A549 treated with dexamethasone at 1 μM for 4 hours (cell line): ENCODE results near the gene DUSP8. TPM values are rescaled to one million over a fixed set of nuclear protein-coding genes. Genes with fewer than 3 reads are reported as not detected.

Experiments used
- total RNA-seq: library from RNA; stranded (reverse); fragments of 200-300 nt; extraction: Qiagen RNA extraction; gene quantifications from 5 replicates; pipeline ENCODE4 v1.2.3, GENCODE V29; 2022

The DUSP8 gene
- total RNA-seq: 0.78 to 1.8 TPM (median 1.3 TPM) in 5 replicates

GRCh38 chr11:1572197-1573076 is at the start of gene DUSP8:
TSS of gene DUSP8 (minus strand) at chr11:1572271. CDS start at chr11:1565826, 6,445 bp downstream.

GRCh38 chr11:1608363-1608762 is 36.3 kb upstream of the DUSP8 start, which contains the start of gene KRTAP5-3:
TSS of gene KRTAP5-3 (minus strand) at chr11:1608463. CDS start at chr11:1608385, 78 bp downstream.

GRCh38 chr11:1597994-1598380 is 25.9 kb upstream of the DUSP8 start, which contains the start of gene KRTAP5-2:
TSS of gene KRTAP5-2 (minus strand) at chr11:1598294. CDS start at chr11:1598250, 44 bp downstream.

GRCh38 chr11:1584661-1585370 is 12.7 kb upstream of the DUSP8 start, which contains the start of gene KRTAP5-1:
TSS of gene KRTAP5-1 (minus strand) at chr11:1585283. CDS start at chr11:1585249, 34 bp downstream.

Other genes with a start within 250 kb of the DUSP8 start
- 3.9 to 7.2 TPM (median 5.8 TPM) in 5 replicates for gene BRSK2, start 182.3 kb downstream of the DUSP8 start, total RNA-seq
- gene MOB2, start 85.5 kb downstream of the DUSP8 start, total RNA-seq: 36.3 to 40.7 TPM (median 39.2 TPM) in 5 replicates
- gene KRTAP5-1, start 13.0 kb upstream of the DUSP8 start, total RNA-seq: not detected in 5 replicates
- gene KRTAP5-2, start 26.0 kb upstream of the DUSP8 start, total RNA-seq: not detected in 5 replicates
- gene KRTAP5-3, start 36.2 kb upstream of the DUSP8 start, total RNA-seq: not detected in 5 replicates
- not detected in 5 replicates for gene KRTAP5-4, start 49.9 kb upstream of the DUSP8 start, total RNA-seq
- gene KRTAP5-5, start 57.5 kb upstream of the DUSP8 start, total RNA-seq: not detected in 5 replicates
- not detected in 5 replicates for gene KRTAP5-6, start 124.9 kb upstream of the DUSP8 start, total RNA-seq
- 1.1 to 2.7 TPM (median 1.3 TPM) in 5 replicates for gene IFITM10, start 178.3 kb upstream of the DUSP8 start, total RNA-seq
- 343 to 631 TPM (median 535 TPM) in 5 replicates for gene CTSD, start 191.7 kb upstream of the DUSP8 start, total RNA-seq